GM12891 (cell line): ENCODE data around the gene SAG.
A peak's percentile ranks its signal among the peaks of the same experiment; 100 is the strongest.

Source experiments
- DNase-seq: peaks from one replicate; pipeline ENCODE4 v3.0.0; 2011; ENCODE audit warnings: low spot score; ENCODE audit not compliant: insufficient read length
- FAIRE-seq: peaks from 2 replicates; lab custom pipeline; 2011; peaks lifted over from hg19 to GRCh38; lab: Jason Lieb, UNC
- PAX5 ChIP-seq: IDR thresholded peaks from 2 replicates; pipeline ENCODE4 v1.6.1; 2011; ENCODE audit warnings: low read length, moderate library complexity, mild to moderate bottlenecking; ENCODE audit not compliant: insufficient read depth, severe bottlenecking
- POLR2A ChIP-seq: IDR thresholded peaks from 2 replicates; pipeline ENCODE4 v1.6.1; 2011; ENCODE audit warnings: low read depth, low read length, control low read depth
- POLR2AphosphoS5 ChIP-seq: IDR thresholded peaks from 2 replicates; pipeline ENCODE4 v1.6.1; 2011; ENCODE audit warnings: low read depth, low read length, control low read depth
- POU2F2 ChIP-seq: IDR thresholded peaks from 2 replicates; pipeline ENCODE4 v1.6.1; 2011; ENCODE audit warnings: low read depth, mild to moderate bottlenecking, control low read depth, low read length, moderate library complexity
- SPI1 ChIP-seq: IDR thresholded peaks from 2 replicates; pipeline ENCODE4 v1.6.1; 2011; ENCODE audit warnings: low read depth, low read length, control low read depth
- TAF1 ChIP-seq: IDR thresholded peaks from 2 replicates; pipeline ENCODE4 v1.6.1; 2011; ENCODE audit warnings: low read depth, low read length, control low read depth

The SAG gene

GRCh38 chr2:233375490-233376314 lies 68.1 kb downstream of the SAG start:
- FAIRE-seq = peak; percentile 92
- TF ChIP-seq TAF1 = no peak
- TF ChIP-seq POLR2A = no peak
- no peak for TF ChIP-seq PAX5
- no peak for TF ChIP-seq POLR2AphosphoS5
- TF ChIP-seq SPI1 = no peak
- TF ChIP-seq POU2F2 = no peak
- no peak for DNase-seq

GRCh38 chr2:233379034-233379433 lies 71.4 kb downstream of the SAG start:
- TF ChIP-seq POLR2A (no peak), SPI1 (no peak), POU2F2 (no peak), TAF1 (no peak), PAX5 (no peak), POLR2AphosphoS5 (no peak)

GRCh38 chr2:233379441-233379840 lies 71.8 kb downstream of the SAG start:
- DNase-seq (no peak), FAIRE-seq (no peak)
- TF ChIP-seq POLR2A = no peak
- no peak for TF ChIP-seq PAX5
- no peak for TF ChIP-seq POU2F2
- no peak for TF ChIP-seq SPI1
- TF ChIP-seq POLR2AphosphoS5 = no peak
- TF ChIP-seq TAF1 = no peak

More at GRCh38 chr2:233379034-233379433, 71.4 kb downstream of the SAG start:
- DNase-seq = no peak
- no peak for FAIRE-seq

- no peak for DNase-seq
- no peak for TF ChIP-seq SPI1
- 0 out of 2 replicates have a peak, but pooled peaks have one; percentile 7 for TF ChIP-seq POU2F2
- FAIRE-seq = peak; percentile 91
These were observed 72.7 kb downstream of the SAG start for GRCh38 chr2:233380132-233380895.

GRCh38 chr2:233380995-233381637 lies 73.5 kb downstream of the SAG start:
- no peak for TF ChIP-seq PAX5
- no peak for TF ChIP-seq POU2F2
- TF ChIP-seq SPI1 = no peak
- TF ChIP-seq POLR2AphosphoS5 = no peak
- no peak for TF ChIP-seq POLR2A
- no peak for TF ChIP-seq TAF1
- FAIRE-seq (peak; percentile 55), DNase-seq (no peak)

GRCh38 chr2:233381638-233381995 lies 74.0 kb downstream of the SAG start:
- DNase-seq = no peak
- no peak for FAIRE-seq
- TF ChIP-seq SPI1 (no peak), TAF1 (no peak), POU2F2 (no peak), POLR2A (no peak), POLR2AphosphoS5 (no peak), PAX5 (no peak)

- peak; percentile 55 for FAIRE-seq
- no peak for DNase-seq
- TF ChIP-seq PAX5 = no peak
- no peak for TF ChIP-seq SPI1
These were observed 76.4 kb downstream of the SAG start for GRCh38 chr2:233384015-233384414.

GRCh38 chr2:233384811-233385488 lies 77.3 kb downstream of the SAG start:
- TF ChIP-seq SPI1 (no peak), PAX5 (no peak), POU2F2 (no peak), POLR2A (no peak), TAF1 (no peak), POLR2AphosphoS5 (no peak)
- DNase-seq (no peak), FAIRE-seq (no peak)

GRCh38 chr2:233385489-233386044 lies 78.0 kb downstream of the SAG start:
- FAIRE-seq = peak; percentile 89
- DNase-seq = no peak
- TF ChIP-seq POLR2A = peak; percentile 16; the same call in 1 of the 2 replicates
- TF ChIP-seq PAX5 = no peak
